SK-N-SH treated with all-trans-retinoic acid at 6 μM for 48 hours (cell line): ENCODE measurements around the gene SCLT1.

Experiments used
- ATAC-seq: fragments of 200-7000 bp; cut with Tn5 transposase; 3 replicates; pipeline ENCODE4 v1.9.1; 2020; ENCODE audit warnings: mild to moderate bottlenecking, moderate library complexity
- ARNTL ChIP-seq: fragments of 450-650 bp; formaldehyde crosslinking; IDR thresholded peaks from 2 replicates; pipeline ENCODE4 v1.5.0; 2020; ENCODE audit warnings: low read depth, mild to moderate bottlenecking, moderate library complexity, borderline replicate concordance
- BACH2 ChIP-seq: fragments of 250-450 bp; sonication (Bioruptor Pico); IDR thresholded peaks from 2 replicates; pipeline ENCODE4 v1.9.0; 2021; ENCODE audit warnings: mild to moderate bottlenecking, borderline replicate concordance
- CSDC2 ChIP-seq: fragments of 250-450 bp; sonication (Bioruptor Pico); IDR thresholded peaks from 2 replicates; pipeline ENCODE4 v1.5.0; 2020; ENCODE audit warnings: mild to moderate bottlenecking, moderate library complexity
- CSRNP3 ChIP-seq: fragments of 250-450 bp; sonication (Bioruptor Pico); IDR thresholded peaks from 2 replicates; pipeline ENCODE4 v1.5.1; 2021; ENCODE audit warnings: mild to moderate bottlenecking, moderate library complexity
- ESRRG ChIP-seq: fragments of 250-450 bp; sonication (Bioruptor Pico); IDR thresholded peaks from 2 replicates; pipeline ENCODE4 v1.6.1; 2021; ENCODE audit warnings: mild to moderate bottlenecking
- GLIS3 ChIP-seq: fragments of 250-450 bp; sonication (Bioruptor Pico); IDR thresholded peaks from 2 replicates; pipeline ENCODE4 v1.5.0; 2020; ENCODE audit warnings: mild to moderate bottlenecking, moderate library complexity
- ISL1 ChIP-seq: fragments of 250-450 bp; sonication (Bioruptor Pico); IDR thresholded peaks from 2 replicates; pipeline ENCODE4 v2.1.2; 2022; ENCODE audit warnings: mild to moderate bottlenecking, moderate library complexity
- OSR1 ChIP-seq: fragments of 250-450 bp; sonication (Bioruptor Pico); IDR thresholded peaks from 2 replicates; pipeline ENCODE4 v1.8.0; 2022; ENCODE audit warnings: moderate library complexity, mild to moderate bottlenecking, inconsistent platforms
- PATZ1 ChIP-seq: fragments of 250-450 bp; sonication (Bioruptor Pico); IDR thresholded peaks from 2 replicates; pipeline ENCODE4 v1.8.0; 2020; ENCODE audit warnings: mild to moderate bottlenecking, moderate library complexity, borderline replicate concordance
- PPARA ChIP-seq: fragments of 250-450 bp; sonication (Bioruptor Pico); IDR thresholded peaks from 2 replicates; pipeline ENCODE4 v1.5.0; 2020; ENCODE audit warnings: mild to moderate bottlenecking, borderline replicate concordance
- RARB ChIP-seq: fragments of 250-450 bp; sonication (Bioruptor Pico); IDR thresholded peaks from 2 replicates; pipeline ENCODE4 v1.8.0; 2021; ENCODE audit warnings: mild to moderate bottlenecking, moderate library complexity
- ZC3H10 ChIP-seq: fragments of 250-450 bp; sonication (Bioruptor Pico); IDR thresholded peaks from 2 replicates; pipeline ENCODE4 v1.5.1; 2021; ENCODE audit warnings: mild to moderate bottlenecking, moderate library complexity
- ZFP3 ChIP-seq: fragments of 250-450 bp; sonication (Bioruptor Pico); IDR thresholded peaks from 2 replicates; pipeline ENCODE4 v1.5.0; 2020; ENCODE audit warnings: mild to moderate bottlenecking, moderate library complexity
- ZFP30 ChIP-seq: fragments of 450-650 bp; formaldehyde crosslinking; IDR thresholded peaks from 2 replicates; pipeline ENCODE4 v1.5.0; 2022; ENCODE audit warnings: mild to moderate bottlenecking, moderate library complexity
- ZNF565 ChIP-seq: fragments of 450-650 bp; formaldehyde crosslinking; conservative IDR thresholded peaks from 2 replicates; pipeline ENCODE4 v1.5.0; 2020; ENCODE audit warnings: low read depth, mild to moderate bottlenecking, moderate library complexity
- ZNF70 ChIP-seq: fragments of 450-650 bp; formaldehyde crosslinking; IDR thresholded peaks from 2 replicates; pipeline ENCODE4 v1.5.0; 2020; ENCODE audit warnings: mild to moderate bottlenecking, moderate library complexity
- TF ChIP-seq, protein P1 (sequence below): fragments of 250-450 bp; sonication (Bioruptor Pico); IDR thresholded peaks from 2 replicates; pipeline ENCODE4 v1.5.0; 2020; ENCODE audit warnings: mild to moderate bottlenecking, moderate library complexity
- TF ChIP-seq, protein P2 (sequence below): fragments of 250-450 bp; sonication (Bioruptor Pico); IDR thresholded peaks from 2 replicates; pipeline ENCODE4 v1.8.0; 2021; ENCODE audit warnings: low read depth, mild to moderate bottlenecking, moderate library complexity, borderline replicate concordance

SCLT1 gene

GRCh38 chr4:128853741-128854140 is 239.6 kb downstream of the SCLT1 start (continued):
- no peak for TF ChIP-seq PATZ1 (CRISPR knock-in tag)
- no peak for TF ChIP-seq ISL1 (CRISPR knock-in tag)
- no peak for TF ChIP-seq ZFP3 (CRISPR knock-in tag)
- TF ChIP-seq RARB (CRISPR knock-in tag), result no peak
- TF ChIP-seq PPARA, result no peak
- no peak for TF ChIP-seq CSDC2
- TF ChIP-seq ZNF565 (CRISPR knock-in tag), result no peak
- no peak for TF ChIP-seq OSR1 (CRISPR knock-in tag)
- no peak for TF ChIP-seq BACH2 (CRISPR knock-in tag)

DNA sequence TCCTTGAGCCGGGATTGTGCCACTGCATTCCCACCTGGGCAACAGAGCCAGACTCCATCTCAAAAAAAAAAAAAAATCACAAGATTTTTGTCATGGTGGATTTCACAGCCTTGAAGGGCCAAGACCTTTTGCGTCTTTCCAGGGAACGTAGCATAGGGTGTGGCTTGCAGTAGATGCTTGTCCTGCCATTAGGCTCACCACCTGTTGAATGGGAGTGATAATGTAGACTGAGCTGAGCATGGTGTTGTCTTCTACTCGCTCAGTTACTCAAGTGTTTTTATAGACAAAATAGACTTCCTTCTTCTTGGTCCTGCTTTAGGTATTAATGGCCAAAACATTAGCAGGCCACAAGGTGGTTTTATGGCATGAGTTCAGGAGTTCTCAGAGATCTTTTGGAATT is 243.1 kb downstream of the SCLT1 start:
- TF ChIP-seq, protein P1, sequence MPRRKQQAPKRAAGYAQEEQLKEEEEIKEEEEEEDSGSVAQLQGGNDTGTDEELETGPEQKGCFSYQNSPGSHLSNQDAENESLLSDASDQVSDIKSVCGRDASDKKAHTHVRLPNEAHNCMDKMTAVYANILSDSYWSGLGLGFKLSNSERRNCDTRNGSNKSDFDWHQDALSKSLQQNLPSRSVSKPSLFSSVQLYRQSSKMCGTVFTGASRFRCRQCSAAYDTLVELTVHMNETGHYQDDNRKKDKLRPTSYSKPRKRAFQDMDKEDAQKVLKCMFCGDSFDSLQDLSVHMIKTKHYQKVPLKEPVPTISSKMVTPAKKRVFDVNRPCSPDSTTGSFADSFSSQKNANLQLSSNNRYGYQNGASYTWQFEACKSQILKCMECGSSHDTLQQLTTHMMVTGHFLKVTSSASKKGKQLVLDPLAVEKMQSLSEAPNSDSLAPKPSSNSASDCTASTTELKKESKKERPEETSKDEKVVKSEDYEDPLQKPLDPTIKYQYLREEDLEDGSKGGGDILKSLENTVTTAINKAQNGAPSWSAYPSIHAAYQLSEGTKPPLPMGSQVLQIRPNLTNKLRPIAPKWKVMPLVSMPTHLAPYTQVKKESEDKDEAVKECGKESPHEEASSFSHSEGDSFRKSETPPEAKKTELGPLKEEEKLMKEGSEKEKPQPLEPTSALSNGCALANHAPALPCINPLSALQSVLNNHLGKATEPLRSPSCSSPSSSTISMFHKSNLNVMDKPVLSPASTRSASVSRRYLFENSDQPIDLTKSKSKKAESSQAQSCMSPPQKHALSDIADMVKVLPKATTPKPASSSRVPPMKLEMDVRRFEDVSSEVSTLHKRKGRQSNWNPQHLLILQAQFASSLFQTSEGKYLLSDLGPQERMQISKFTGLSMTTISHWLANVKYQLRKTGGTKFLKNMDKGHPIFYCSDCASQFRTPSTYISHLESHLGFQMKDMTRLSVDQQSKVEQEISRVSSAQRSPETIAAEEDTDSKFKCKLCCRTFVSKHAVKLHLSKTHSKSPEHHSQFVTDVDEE (CRISPR knock-in tag), result no peak
- no peak for TF ChIP-seq GLIS3
- TF ChIP-seq PATZ1 (CRISPR knock-in tag), result no peak
- TF ChIP-seq ZNF70, result no peak
- no peak for TF ChIP-seq ZFP30 (CRISPR knock-in tag)
- TF ChIP-seq ZFP3 (CRISPR knock-in tag), result no peak
- TF ChIP-seq, protein P2, sequence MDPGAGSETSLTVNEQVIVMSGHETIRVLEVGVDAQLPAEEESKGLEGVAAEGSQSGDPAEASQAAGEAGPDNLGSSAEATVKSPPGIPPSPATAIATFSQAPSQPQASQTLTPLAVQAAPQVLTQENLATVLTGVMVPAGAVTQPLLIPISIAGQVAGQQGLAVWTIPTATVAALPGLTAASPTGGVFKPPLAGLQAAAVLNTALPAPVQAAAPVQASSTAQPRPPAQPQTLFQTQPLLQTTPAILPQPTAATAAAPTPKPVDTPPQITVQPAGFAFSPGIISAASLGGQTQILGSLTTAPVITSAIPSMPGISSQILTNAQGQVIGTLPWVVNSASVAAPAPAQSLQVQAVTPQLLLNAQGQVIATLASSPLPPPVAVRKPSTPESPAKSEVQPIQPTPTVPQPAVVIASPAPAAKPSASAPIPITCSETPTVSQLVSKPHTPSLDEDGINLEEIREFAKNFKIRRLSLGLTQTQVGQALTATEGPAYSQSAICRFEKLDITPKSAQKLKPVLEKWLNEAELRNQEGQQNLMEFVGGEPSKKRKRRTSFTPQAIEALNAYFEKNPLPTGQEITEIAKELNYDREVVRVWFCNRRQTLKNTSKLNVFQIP, result no peak
- ATAC-seq, result no peak

DNA sequence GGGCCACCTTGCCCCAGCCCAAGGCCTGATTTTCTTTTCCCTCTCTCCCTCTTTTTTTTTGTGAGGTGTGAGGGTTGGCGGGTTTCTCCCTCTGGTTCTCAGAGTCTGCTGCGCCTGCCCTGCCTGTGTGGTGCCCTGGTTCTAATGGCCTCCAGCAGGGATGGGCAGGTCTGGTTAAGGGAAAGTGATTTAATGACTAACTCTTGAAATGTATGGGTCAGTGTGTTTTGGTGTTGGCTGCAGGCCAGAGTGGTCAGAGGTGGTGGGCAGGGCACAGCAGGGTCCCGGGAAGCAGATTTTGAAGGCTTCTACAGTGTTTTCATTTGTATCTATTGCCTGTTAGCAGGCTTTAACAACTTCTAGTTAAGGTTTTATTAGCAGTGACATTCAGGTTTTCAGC is 244.9 kb downstream of the SCLT1 start:
- ATAC-seq, result no peak

More for the DNA sequence above, 244.9 kb downstream of the SCLT1 start:
- no peak for TF ChIP-seq CSRNP3 (CRISPR knock-in tag)
- no peak for TF ChIP-seq ZC3H10 (CRISPR knock-in tag)
- TF ChIP-seq ESRRG (CRISPR knock-in tag), result no peak
- TF ChIP-seq CSDC2, result no peak
- no peak for TF ChIP-seq OSR1 (CRISPR knock-in tag)
- TF ChIP-seq ISL1 (CRISPR knock-in tag), result no peak
- TF ChIP-seq PPARA, result no peak
- no peak for TF ChIP-seq ARNTL
- TF ChIP-seq ZNF565 (CRISPR knock-in tag), result no peak
- TF ChIP-seq ZNF70, result no peak
